Left ventricle myocardium inferior (tissue), 1 donor: ENCODE data around the gene DAP3. TPM values are rescaled to one million over a fixed set of nuclear protein-coding genes. Genes with fewer than 3 reads are reported as not detected.
"Not testable (repeated sequence)": the region's sequence is repeated elsewhere in the genome, so short reads cannot be mapped to it uniquely, and the experiment has no call there.

Experiments
- DNase-seq: peaks from one replicate; pipeline ENCODE4 v3.0.0-alpha.2; 2020
- H3K27ac ChIP-seq: fragments of 200-600 bp; replicated peaks from 2 replicates; pipeline ENCODE4 v1.8.0; 2021
- H3K27me3 ChIP-seq: fragments of 200-600 bp; 2 replicates; pipeline ENCODE4 v1.8.0; 2021; ENCODE audit warnings: low read depth
- H3K36me3 ChIP-seq: fragments of 200-600 bp; 2 replicates; pipeline ENCODE4 v1.8.0; 2021
- H3K4me1 ChIP-seq: fragments of 200-600 bp; 2 replicates; pipeline ENCODE4 v1.8.0; 2021
- H3K4me3 ChIP-seq: fragments of 200-600 bp; 2 replicates; pipeline ENCODE4 v1.8.0; 2021; ENCODE audit warnings: mild to moderate bottlenecking, moderate library complexity
- H3K9me3 ChIP-seq: fragments of 200-600 bp; replicated peaks from 2 replicates; pipeline ENCODE4 v1.8.0; 2021
- CTCF ChIP-seq: fragments of 200-600 bp; IDR thresholded peaks from 2 replicates; pipeline ENCODE4 v1.8.0; 2021; ENCODE audit warnings: antibody characterized with exemption, mild to moderate bottlenecking, borderline replicate concordance
- intact Hi-C: fragments of 100-400 bp; cut with micrococcal nuclease; formaldehyde crosslinking; loops from one replicate; pipeline ENCODE4 v1.11.0; 2022
- total RNA-seq: library from RNA; stranded (reverse); fragmentation: NEBNext Ultra II Directional; extraction: Animal tissue kit (Norgen Biotek cat#: 25700); gene quantifications from one replicate; pipeline ENCODE4 v1.2.1, GENCODE V29; 2021
- donor health status: DM: no; HTN: yes; CAD: no; lungs with severe emphysema.

The DAP3 gene
- total RNA-seq, 1 donor from 2014 or later: 107 TPM

GRCh38 chr1:155697046-155697445, 8.2 kb downstream of the DAP3 start:
- intact Hi-C loops: no loop called here
- no peak overlapping the region for H3K4me3 ChIP-seq

GRCh38 chr1:155697616-155698015, 8.7 kb downstream of the DAP3 start:
- H3K4me3 ChIP-seq, H3K9me3 ChIP-seq, DNase-seq, H3K27me3 ChIP-seq, H3K36me3 ChIP-seq, intact Hi-C loops, H3K27ac ChIP-seq: not testable (repeated sequence)
- H3K4me1 ChIP-seq: peaks cover 46% of the 10 kb centered on the region

More at GRCh38 chr1:155697046-155697445, 8.2 kb downstream of the DAP3 start:
- H3K9me3 ChIP-seq: peaks cover 7% of the 10 kb centered on the region
- peaks cover 51% of the 10 kb centered on the region for H3K4me1 ChIP-seq
- no peaks in the 10 kb centered on the region for H3K27me3 ChIP-seq
- DNase-seq: no peak
- H3K36me3 ChIP-seq: peaks cover 3% of the 10 kb centered on the region
- no peak overlapping the region for H3K27ac ChIP-seq
- TF ChIP-seq CTCF: no peak

- Histone ChIP-seq H3K36me3 (no peaks in the 10 kb centered on the region), H3K27me3 (no peaks in the 10 kb centered on the region), H3K4me1 (peaks cover 37% of the 10 kb centered on the region), H3K9me3 (peaks cover 7% of the 10 kb centered on the region), H3K27ac (no peak overlapping the region), H3K4me3 (no peak overlapping the region)
- intact Hi-C loops: no loop called here
- DNase-seq: no peak
- no peak for TF ChIP-seq CTCF
These were observed 9.6 kb downstream of the DAP3 start for GRCh38 chr1:155698382-155699038.

GRCh38 chr1:155699062-155699461, 10.2 kb downstream of the DAP3 start:
- H3K27ac ChIP-seq, H3K4me3 ChIP-seq, H3K36me3 ChIP-seq, H3K27me3 ChIP-seq, intact Hi-C loops, H3K9me3 ChIP-seq, DNase-seq: not testable (repeated sequence)
- peaks cover 31% of the 10 kb centered on the region for H3K4me1 ChIP-seq

- not testable (repeated sequence) for H3K27ac ChIP-seq
These were observed 12.8 kb downstream of the DAP3 start for GRCh38 chr1:155701675-155702074.

GRCh38 chr1:155703216-155703615, 14.3 kb downstream of the DAP3 start:
- H3K4me1 ChIP-seq: peaks cover 5% of the 10 kb centered on the region
- no peak for TF ChIP-seq CTCF
- H3K27ac ChIP-seq: no peak overlapping the region
- intact Hi-C loops: no loop called here
- H3K36me3 ChIP-seq: no peaks in the 10 kb centered on the region
- H3K4me3 ChIP-seq: no peak overlapping the region
- no peaks in the 10 kb centered on the region for H3K9me3 ChIP-seq
- no peaks in the 10 kb centered on the region for H3K27me3 ChIP-seq
- no peak for DNase-seq

More at GRCh38 chr1:155701675-155702074, 12.8 kb downstream of the DAP3 start:
- H3K4me1 ChIP-seq: peaks cover 10% of the 10 kb centered on the region
- DNase-seq, H3K4me3 ChIP-seq, H3K9me3 ChIP-seq, H3K36me3 ChIP-seq, intact Hi-C loops, H3K27me3 ChIP-seq: not testable (repeated sequence)

- H3K4me1 ChIP-seq, H3K27me3 ChIP-seq, H3K9me3 ChIP-seq, DNase-seq, H3K27ac ChIP-seq, H3K36me3 ChIP-seq, intact Hi-C loops, H3K4me3 ChIP-seq: not testable (repeated sequence)
These were observed 15.5 kb downstream of the DAP3 start for GRCh38 chr1:155704414-155704813.
